Bone marrow (tissue), 2 donors: ENCODE data around the gene MYO1D.
"Not testable (repeated sequence)": the region's sequence is repeated elsewhere in the genome, so short reads cannot be mapped to it uniquely, and the experiment has no call there.

Source experiments
- DNase-seq, 2 donors: peaks; one replicate each; lab custom pipeline; 2025; lab: John Stamatoyannopoulos, UW

The MYO1D gene

GRCh38 chr17:32876417-32877163 is at the start of gene MYO1D:
TSS of gene MYO1D (minus strand) at chr17:32877124. CDS start at chr17:32876872, 252 bp downstream.
- DNase-seq: no peak

GRCh38 chr17:32926183-32926582 is 49.3 kb upstream of the MYO1D start:
- DNase-seq: no peak

GRCh38 chr17:32923905-32924304 is 47.0 kb upstream of the MYO1D start:
- not testable (repeated sequence) for DNase-seq

GRCh38 chr17:32921017-32921416 is 44.1 kb upstream of the MYO1D start:
- DNase-seq: no peak

GRCh38 chr17:32920293-32920692 is 43.4 kb upstream of the MYO1D start:
- DNase-seq: no peak

GRCh38 chr17:32919876-32920275 is 43.0 kb upstream of the MYO1D start:
- DNase-seq: not testable (repeated sequence)

GRCh38 chr17:32917842-32918241 is 40.9 kb upstream of the MYO1D start:
- DNase-seq: no peak

GRCh38 chr17:32917081-32917480 is 40.2 kb upstream of the MYO1D start:
- no peak for DNase-seq

- no peak for DNase-seq
Observed at GRCh38 chr17:32916134-32916533, 39.2 kb upstream of the MYO1D start.

GRCh38 chr17:32915245-32915644 is 38.3 kb upstream of the MYO1D start:
- no peak for DNase-seq

- DNase-seq: no peak
Observed at GRCh38 chr17:32914181-32914580, 37.3 kb upstream of the MYO1D start.

GRCh38 chr17:32913593-32913992 is 36.7 kb upstream of the MYO1D start:
- DNase-seq: no peak

GRCh38 chr17:32912218-32912897 is 35.4 kb upstream of the MYO1D start:
- no peak for DNase-seq

- DNase-seq: no peak
Observed at GRCh38 chr17:32910769-32911168, 33.8 kb upstream of the MYO1D start.

- DNase-seq: peak in 1 of 2 donors; percentile 40
Observed at GRCh38 chr17:32909787-32910369, 33.0 kb upstream of the MYO1D start.

- no peak for DNase-seq
Observed at GRCh38 chr17:32907583-32907982, 30.7 kb upstream of the MYO1D start.

GRCh38 chr17:32904891-32905290 is 28.0 kb upstream of the MYO1D start:
- DNase-seq: no peak

GRCh38 chr17:32903774-32904673 is 27.1 kb upstream of the MYO1D start:
- DNase-seq: no peak

GRCh38 chr17:32901743-32902142 is 24.8 kb upstream of the MYO1D start:
- DNase-seq: no peak

GRCh38 chr17:32899236-32900013 is 22.5 kb upstream of the MYO1D start:
- no peak for DNase-seq

GRCh38 chr17:32896647-32897258 is 19.8 kb upstream of the MYO1D start:
- DNase-seq: no peak
